GM06990 (cell line): ENCODE data around the gene FHIT.
"Not testable (repeated sequence)": the region's sequence is repeated elsewhere in the genome, so short reads cannot be mapped to it uniquely, and the experiment has no call there.

Experiments
- DNase-seq: peaks from one replicate; pipeline ENCODE4 v3.0.0-alpha.2; 2011; ENCODE audit not compliant: insufficient read length; ENCODE audit errors: extremely low read depth
- H3K27me3 ChIP-seq: replicated peaks from 2 replicates; pipeline ENCODE4 v1.6.0; 2011; ENCODE audit warnings: low read length; ENCODE audit not compliant: control insufficient read depth, insufficient read depth
- H3K36me3 ChIP-seq: 2 replicates; pipeline ENCODE4 v1.5.1; 2011; ENCODE audit warnings: low read length; ENCODE audit not compliant: control insufficient read depth, insufficient read depth
- H3K4me3 ChIP-seq: replicated peaks from 2 replicates; pipeline ENCODE4 v1.5.1; 2011; ENCODE audit warnings: low read depth, mild to moderate bottlenecking, control low read depth, low read length
- CTCF ChIP-seq: IDR thresholded peaks from 2 replicates; pipeline ENCODE4 v1.5.1; 2011; ENCODE audit warnings: low read length, control low read depth, mild to moderate bottlenecking, inconsistent platforms; ENCODE audit not compliant: insufficient read depth, poor library complexity, severe bottlenecking

The FHIT gene

GRCh38 chr3:60673123-60673522 lies 578.1 kb downstream of the FHIT start:
- no peak for DNase-seq
- H3K4me3 ChIP-seq, result no peak overlapping the region
- H3K36me3 ChIP-seq, result no peaks in the 10 kb centered on the region
- no peak for TF ChIP-seq CTCF
- no peaks in the 10 kb centered on the region for H3K27me3 ChIP-seq

- not testable (repeated sequence) for H3K27me3 ChIP-seq, H3K4me3 ChIP-seq, H3K36me3 ChIP-seq, DNase-seq
Observed at GRCh38 chr3:60672337-60672736, 578.9 kb downstream of the FHIT start.

GRCh38 chr3:60669636-60670035 lies 581.6 kb downstream of the FHIT start:
- H3K27me3 ChIP-seq, result no peaks in the 10 kb centered on the region
- H3K36me3 ChIP-seq, result no peaks in the 10 kb centered on the region
- no peak for DNase-seq
- H3K4me3 ChIP-seq, result no peak overlapping the region
- no peak for TF ChIP-seq CTCF

GRCh38 chr3:60660026-60660425 lies 591.2 kb downstream of the FHIT start:
- no peaks in the 10 kb centered on the region for H3K36me3 ChIP-seq
- H3K4me3 ChIP-seq, result no peak overlapping the region
- no peaks in the 10 kb centered on the region for H3K27me3 ChIP-seq
- DNase-seq, result no peak
- no peak for TF ChIP-seq CTCF

- Histone ChIP-seq H3K27me3 (no peaks in the 10 kb centered on the region), H3K36me3 (no peaks in the 10 kb centered on the region), H3K4me3 (no peak overlapping the region)
- no peak for DNase-seq
- TF ChIP-seq CTCF, result no peak
Observed at GRCh38 chr3:60659098-60659497, 592.2 kb downstream of the FHIT start.

- TF ChIP-seq CTCF, result no peak
- Histone ChIP-seq H3K36me3 (no peaks in the 10 kb centered on the region), H3K27me3 (no peaks in the 10 kb centered on the region), H3K4me3 (no peak overlapping the region)
- peak; percentile 51 for DNase-seq
Observed at GRCh38 chr3:60657972-60658371, 593.3 kb downstream of the FHIT start.

GRCh38 chr3:60652829-60653228 lies 598.4 kb downstream of the FHIT start:
- no peaks in the 10 kb centered on the region for H3K27me3 ChIP-seq
- no peak for TF ChIP-seq CTCF
- H3K36me3 ChIP-seq, result no peaks in the 10 kb centered on the region
- H3K4me3 ChIP-seq, result no peak overlapping the region
- peak; percentile 54 for DNase-seq
